Erythroblast (primary cell): ENCODE results near the gene DLGAP5.

Experiments
- GATA1 ChIP-seq: IDR thresholded peaks from 2 replicates; pipeline ENCODE4 v1.6.1; 2011; ENCODE audit warnings: low read depth, mild to moderate bottlenecking, control low read depth, low read length, moderate library complexity
- POLR2A ChIP-seq: IDR thresholded peaks from 2 replicates; pipeline ENCODE4 v1.6.1; 2011; ENCODE audit warnings: mild to moderate bottlenecking, low read length

DNA sequence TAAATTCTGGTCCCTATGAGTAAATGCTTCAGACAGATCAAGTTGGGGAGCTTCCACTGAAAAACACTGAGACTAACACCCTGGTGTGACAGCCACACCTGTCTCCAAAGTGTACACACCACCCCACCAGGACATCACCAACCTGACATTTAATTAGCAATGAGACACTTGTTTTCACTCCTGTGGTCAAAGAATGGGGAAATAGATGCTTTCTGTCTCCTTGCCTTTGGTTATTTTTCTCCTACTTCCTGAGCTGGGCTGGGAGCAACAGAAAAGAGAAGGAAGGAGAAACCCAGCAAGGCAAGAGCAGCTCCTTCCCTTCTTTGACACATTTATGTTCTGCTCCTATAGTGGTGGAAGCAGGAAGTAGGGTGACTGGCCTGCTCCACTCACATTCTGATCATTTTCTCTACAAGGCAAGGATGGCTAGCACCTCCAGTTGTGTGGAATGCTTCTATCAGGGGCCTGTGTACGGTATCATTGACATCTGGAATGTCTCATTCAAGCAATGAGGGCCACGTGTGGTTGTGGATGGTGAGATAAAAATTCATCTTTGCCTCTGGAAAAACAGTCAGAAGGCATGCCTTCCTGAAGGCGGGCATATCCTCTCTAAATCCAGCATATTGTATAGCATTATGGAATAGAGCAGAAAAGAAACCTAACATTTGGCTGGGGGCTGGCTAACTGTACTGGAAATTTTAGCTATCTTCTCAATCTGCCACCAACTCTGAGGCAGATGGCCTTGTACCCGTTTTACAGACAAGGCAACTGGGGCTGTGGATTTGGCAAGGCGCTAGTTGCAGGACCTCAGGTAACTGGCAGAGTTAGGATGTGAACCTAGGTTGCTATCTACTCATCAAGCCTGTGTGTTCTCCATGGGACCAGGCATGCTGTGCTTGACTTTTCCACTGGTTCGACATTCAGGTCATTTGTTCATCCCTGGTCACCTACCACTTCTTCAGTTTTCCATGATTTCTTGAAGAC, 87.1 kb downstream of the DLGAP5 start:
- no peak for TF ChIP-seq POLR2A
- TF ChIP-seq GATA1 = no peak
